Testis (tissue), 3 donors: ENCODE measurements around the gene SCYGR7. TPM values are rescaled to one million over a fixed set of nuclear protein-coding genes. Genes with fewer than 3 reads are reported as not detected.
A peak's percentile ranks its signal among the peaks of the same experiment; 100 is the strongest.
"Not testable (repeated sequence)": the region's sequence is repeated elsewhere in the genome, so short reads cannot be mapped to it uniquely, and the experiment has no call there.

Source experiments
- DNase-seq: peaks from one replicate; pipeline ENCODE4 v3.0.0-alpha.2; 2019
- H3K27ac ChIP-seq, 2 donors: fragments of 200-600 bp; sonication (generic); one replicate each; pipeline ENCODE4 v1.5.1; 2019
- H3K27me3 ChIP-seq: fragments of 200-600 bp; sonication (generic); one replicate; pipeline ENCODE4 v1.5.1; 2019
- H3K36me3 ChIP-seq: fragments of 200-600 bp; sonication (generic); one replicate; pipeline ENCODE4 v1.5.1; 2017; ENCODE audit warnings: low read depth; ENCODE audit errors: missing control alignments
- H3K4me1 ChIP-seq: fragments of 200-600 bp; sonication (generic); one replicate; pipeline ENCODE4 v1.5.1; 2019
- H3K4me3 ChIP-seq, 2 donors: fragments of 200-600 bp; sonication (generic); one replicate each; pipeline ENCODE4 v1.5.1; 2017 to 2019
- H3K9me3 ChIP-seq: fragments of 200-600 bp; sonication (generic); one replicate; pipeline ENCODE4 v1.5.1; 2017
- POLR2A ChIP-seq: fragments of 450-650 bp; IDR thresholded peaks from one replicate; pipeline ENCODE4 v1.6.1; 2017; ENCODE audit warnings: antibody characterized with exemption, mild to moderate bottlenecking, moderate library complexity
- WGBS, 2 donors: methylation state at CpG; one replicate each; pipeline ENCODE4 v1.1.5; 2018; 5-methylcytosine and 5-hydroxymethylcytosine counted together
- intact Hi-C: fragments of 100-400 bp; cut with DNase I; formaldehyde crosslinking; loops from one replicate; pipeline ENCODE4 v1.15.1; 2023; ENCODE audit warnings: low total_unique reads
- polyA plus RNA-seq: library from polyadenylated mRNA; stranded (reverse); fragments of 350-450 nt; fragmentation: Illumina TruSeq; extraction: RNeasy Lipid Tissue Mini Kit (QIAGEN cat#74804); gene quantifications from one replicate; pipeline ENCODE4 v1.2.3, GENCODE V29; 2014; ENCODE audit warnings: low read depth, low replicate concordance; ENCODE audit not compliant: insufficient read depth
- total RNA-seq, 2 donors: library from RNA; depleted of rRNA; stranded (reverse); fragments of >200 nt; gene quantifications; one replicate each; pipeline ENCODE4 v1.2.3, GENCODE V29; 2016
- TF ChIP-seq, protein P1 (sequence below), 3 experiments: fragments of 450-650 bp in 2 of 3; fragments of 200-600 bp in 1 of 3; sonication (generic) in 1 of 3; IDR thresholded peaks; one replicate each; pipeline ENCODE4 v1.5.1; 2016 to 2019; ENCODE audit warnings: antibody characterized with exemption in 3 of 3, mild to moderate bottlenecking in 2 of 3, moderate library complexity in 1 of 3

Gene SCYGR7
- total and polyA plus RNA-seq, 3 donors from 2014 or later: not detected

DNA sequence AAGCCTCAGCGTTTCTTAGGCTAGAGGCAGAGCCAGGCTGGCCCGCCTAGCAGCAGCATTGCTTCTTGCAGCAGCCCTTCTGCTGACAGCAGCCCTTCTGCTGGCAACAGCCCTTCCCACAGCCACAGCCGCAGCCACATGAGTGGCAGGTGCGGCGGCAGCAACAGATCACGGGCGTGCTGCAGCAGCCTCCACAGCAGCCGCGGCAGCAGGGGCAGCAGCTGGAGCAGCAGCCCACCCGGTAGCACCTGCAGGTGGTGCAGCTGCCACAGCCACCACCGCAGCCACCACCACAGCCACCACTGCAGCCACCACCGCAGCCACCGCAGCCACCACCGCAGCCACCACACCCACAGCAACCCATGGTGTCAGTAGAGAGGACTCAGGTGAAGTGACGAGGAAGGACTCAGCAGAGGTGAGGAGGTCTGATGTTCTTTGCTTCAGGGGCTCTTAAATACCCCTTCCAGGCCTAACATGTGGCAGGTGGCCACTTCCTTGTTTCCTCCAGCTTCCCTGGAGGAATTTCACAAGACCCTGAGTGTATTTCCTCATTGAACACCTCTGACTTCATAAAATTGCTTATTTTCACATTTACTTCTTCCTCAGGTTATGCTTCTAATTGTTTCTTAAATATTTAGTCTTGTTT lies 3.6 kb upstream of the SCYGR7 start, which contains the start of gene SCYGR6:
Gene SCYGR6 (minus strand): TSS at position 364 of the 646 bp plus-strand sequence. CDS start 0 bp downstream, at position 364.
- intact Hi-C loops: no loop called here
- TF ChIP-seq, protein P1, sequence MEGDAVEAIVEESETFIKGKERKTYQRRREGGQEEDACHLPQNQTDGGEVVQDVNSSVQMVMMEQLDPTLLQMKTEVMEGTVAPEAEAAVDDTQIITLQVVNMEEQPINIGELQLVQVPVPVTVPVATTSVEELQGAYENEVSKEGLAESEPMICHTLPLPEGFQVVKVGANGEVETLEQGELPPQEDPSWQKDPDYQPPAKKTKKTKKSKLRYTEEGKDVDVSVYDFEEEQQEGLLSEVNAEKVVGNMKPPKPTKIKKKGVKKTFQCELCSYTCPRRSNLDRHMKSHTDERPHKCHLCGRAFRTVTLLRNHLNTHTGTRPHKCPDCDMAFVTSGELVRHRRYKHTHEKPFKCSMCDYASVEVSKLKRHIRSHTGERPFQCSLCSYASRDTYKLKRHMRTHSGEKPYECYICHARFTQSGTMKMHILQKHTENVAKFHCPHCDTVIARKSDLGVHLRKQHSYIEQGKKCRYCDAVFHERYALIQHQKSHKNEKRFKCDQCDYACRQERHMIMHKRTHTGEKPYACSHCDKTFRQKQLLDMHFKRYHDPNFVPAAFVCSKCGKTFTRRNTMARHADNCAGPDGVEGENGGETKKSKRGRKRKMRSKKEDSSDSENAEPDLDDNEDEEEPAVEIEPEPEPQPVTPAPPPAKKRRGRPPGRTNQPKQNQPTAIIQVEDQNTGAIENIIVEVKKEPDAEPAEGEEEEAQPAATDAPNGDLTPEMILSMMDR (IDR thresholded peaks at IDR 0.05): no peak
- no peak for TF ChIP-seq POLR2A
- Histone ChIP-seq H3K4me1 (no peaks in the 10 kb centered on the region), H3K9me3 (no peaks in the 10 kb centered on the region), H3K27me3 (no peaks in the 10 kb centered on the region), H3K27ac (no peak within 1 kb of the TSS), H3K36me3 (no peaks in the 10 kb centered on the region), H3K4me3 (no peak within 1 kb of the TSS)
- DNase-seq: no peak
- WGBS, 2 donors: 90% methylated on average over 3 to 15 of the region's 15 CpGs

DNA sequence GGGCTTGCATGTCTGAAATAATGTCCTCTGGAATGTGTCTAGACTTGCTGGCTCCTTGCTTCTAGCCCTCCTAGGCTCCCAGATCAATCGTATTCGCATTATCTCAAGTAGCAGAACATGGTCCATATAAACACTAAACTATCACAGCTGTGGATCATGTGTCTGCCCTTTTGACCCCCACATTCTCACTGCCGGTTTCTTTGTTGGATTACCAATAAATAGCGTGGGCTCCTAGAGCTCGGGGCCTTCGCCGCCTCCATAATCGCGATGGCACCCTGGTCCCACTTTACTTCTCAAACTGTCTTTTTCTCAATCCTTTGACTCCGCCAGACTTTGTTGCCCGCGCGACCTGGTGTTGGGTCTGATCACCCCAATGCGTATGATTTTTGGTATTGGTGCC lies 11.2 kb downstream of the SCYGR7 start:
- Histone ChIP-seq H3K27me3 (no peaks in the 10 kb centered on the region), H3K36me3 (no peaks in the 10 kb centered on the region), H3K4me1 (no peaks in the 10 kb centered on the region), H3K27ac (no peak overlapping the region), H3K4me3 (no peak overlapping the region), H3K9me3 (no peaks in the 10 kb centered on the region)
- intact Hi-C loops: no loop called here
- TF ChIP-seq, protein P1 (IDR thresholded peaks at IDR 0.05): no peak
- no peak for TF ChIP-seq POLR2A
- WGBS, 2 donors: 71 to 76% methylated on average over 14 of the region's 14 CpGs
- DNase-seq: no peak

DNA sequence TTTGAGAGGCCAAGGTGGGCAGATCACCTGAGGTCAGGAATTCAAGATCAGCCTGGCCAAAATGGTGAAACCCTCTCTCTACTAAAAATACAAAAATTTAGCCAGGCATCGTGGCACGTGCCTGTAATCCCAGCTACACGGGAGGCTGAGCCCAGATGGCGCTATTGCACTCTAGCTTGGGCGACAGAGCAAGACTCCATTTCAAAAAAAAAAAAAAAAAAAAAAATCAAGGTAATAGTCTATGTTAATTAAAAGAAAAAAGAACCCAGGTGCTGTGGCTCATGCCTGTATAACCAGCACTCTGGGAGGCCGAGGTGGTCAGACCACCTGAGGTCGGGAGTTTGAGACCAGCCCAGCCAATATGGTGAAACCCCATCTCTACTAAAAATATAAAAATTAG lies 12.6 kb downstream of the SCYGR7 start:
- H3K27ac ChIP-seq, H3K9me3 ChIP-seq, H3K4me1 ChIP-seq, H3K4me3 ChIP-seq, DNase-seq, intact Hi-C loops, H3K36me3 ChIP-seq, H3K27me3 ChIP-seq: not testable (repeated sequence)
- 60 to 73% methylated on average over 7 of the region's 7 CpGs for WGBS, 2 donors

DNA sequence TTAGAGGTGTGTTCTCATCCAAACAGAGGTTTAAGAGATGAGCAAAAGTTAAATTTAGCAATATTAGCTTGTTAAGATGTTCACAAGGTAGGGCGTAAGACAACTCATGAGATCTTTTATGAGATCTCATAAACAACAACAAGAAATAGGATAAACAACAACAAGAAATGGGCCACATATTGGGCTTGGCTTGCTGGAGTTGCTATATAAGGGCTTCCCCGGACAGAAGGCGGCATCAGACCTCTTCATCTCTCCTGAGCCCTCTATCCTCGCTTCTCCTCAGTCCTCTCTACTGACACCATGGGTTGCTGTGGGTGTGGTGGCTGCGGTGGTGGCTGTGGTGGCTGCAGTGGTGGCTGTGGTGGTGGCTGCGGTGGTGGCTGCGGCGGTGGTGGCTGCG lies 17.5 kb downstream of the SCYGR7 start, which contains the start of gene SCYGR8:
Gene SCYGR8 (plus strand): TSS at position 301 of the 400 bp plus-strand sequence. CDS start 0 bp downstream, at position 301.
- no peaks in the 10 kb centered on the region for H3K36me3 ChIP-seq
- H3K27me3 ChIP-seq: no peaks in the 10 kb centered on the region
- H3K27ac ChIP-seq: no peak within 1 kb of the TSS
- DNase-seq: no peak
- TF ChIP-seq, protein P1 (IDR thresholded peaks at IDR 0.05): no peak
- TF ChIP-seq POLR2A: no peak
- WGBS, 2 donors: 94 to 96% methylated on average over 3 to 5 of the region's 9 CpGs
- intact Hi-C loops: no loop called here
- H3K4me3 ChIP-seq: no peak within 1 kb of the TSS
- H3K4me1 ChIP-seq: no peaks in the 10 kb centered on the region
- no peaks in the 10 kb centered on the region for H3K9me3 ChIP-seq

DNA sequence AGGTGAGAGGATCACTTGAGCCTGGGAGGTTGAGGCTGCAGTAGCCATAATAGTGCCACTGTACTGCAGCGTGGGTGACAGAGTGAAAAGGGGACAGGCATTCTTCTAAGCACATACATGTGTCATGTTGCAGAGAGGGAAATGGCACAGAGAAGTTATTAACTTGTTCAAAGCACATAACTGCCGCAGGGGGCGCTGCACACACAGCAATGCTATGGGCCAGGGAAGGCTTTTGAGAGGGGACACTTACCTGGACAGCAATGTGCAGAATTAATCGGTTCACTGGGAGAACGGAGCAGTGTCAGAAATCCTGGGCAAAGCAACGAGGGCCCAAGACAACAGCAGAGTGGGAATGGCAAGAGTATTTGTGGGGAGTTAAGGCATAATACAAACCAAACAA lies 19.9 kb downstream of the SCYGR7 start:
- no peaks in the 10 kb centered on the region for H3K36me3 ChIP-seq
- no peaks in the 10 kb centered on the region for H3K4me1 ChIP-seq
- no peak overlapping the region for H3K4me3 ChIP-seq
- no peaks in the 10 kb centered on the region for H3K27me3 ChIP-seq
- 62% methylated on average over 6 of the region's 6 CpGs for WGBS, 2 donors
- peak; percentile 21 for DNase-seq
- no peak overlapping the region for H3K27ac ChIP-seq
- H3K9me3 ChIP-seq: no peaks in the 10 kb centered on the region
- TF ChIP-seq, protein P1 (IDR thresholded peaks at IDR 0.05): peak in 1 of 3 experiments; percentile 17
- no peak for TF ChIP-seq POLR2A
- intact Hi-C loops: no loop called here

DNA sequence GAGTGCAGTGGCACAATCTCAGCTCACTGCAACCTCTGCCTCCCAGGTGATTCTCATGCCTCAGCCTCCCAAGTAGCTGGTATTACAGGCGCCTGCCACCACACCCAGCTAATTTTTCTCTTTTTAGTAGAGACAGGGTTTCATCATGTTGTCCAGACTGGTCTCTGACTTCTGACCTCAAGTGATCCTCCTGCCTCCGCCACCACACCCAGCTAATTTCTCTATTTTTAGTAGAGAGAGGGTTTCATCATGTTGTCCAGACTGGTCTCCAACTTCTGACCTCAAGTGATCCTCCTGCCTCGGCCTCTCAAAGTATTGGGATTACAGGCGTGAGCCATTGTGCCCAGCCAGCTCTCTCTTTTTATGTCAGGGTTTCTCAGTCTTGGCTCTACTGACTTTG lies 28.1 kb downstream of the SCYGR7 start:
- H3K27ac ChIP-seq, H3K4me1 ChIP-seq, H3K9me3 ChIP-seq, H3K36me3 ChIP-seq, H3K27me3 ChIP-seq, DNase-seq, H3K4me3 ChIP-seq, intact Hi-C loops: not testable (repeated sequence)
- 69 to 74% methylated on average over 4 of the region's 4 CpGs for WGBS, 2 donors
